Glutamatergic neuron (in vitro differentiated cells): ENCODE results near the gene TOP3A. TPM values are rescaled to one million over a fixed set of nuclear protein-coding genes. Genes with fewer than 3 reads are reported as not detected.
"Not testable (repeated sequence)": the region's sequence is repeated elsewhere in the genome, so short reads cannot be mapped to it uniquely, and the experiment has no call there.

Experiments used
- DNase-seq: peaks from one replicate; pipeline ENCODE4 v3.0.0; 2022
- H3K27ac Mint-ChIP-seq: one replicate; pipeline ENCODE4 v1.8.0; 2020; ENCODE audit warnings: mild to moderate bottlenecking, mixed read lengths, inconsistent platforms; ENCODE audit not compliant: unreplicated experiment
- H3K27me3 Mint-ChIP-seq: one replicate; pipeline ENCODE4 v1.8.0; 2020; ENCODE audit warnings: mild to moderate bottlenecking, moderate library complexity, mixed read lengths, inconsistent platforms; ENCODE audit not compliant: unreplicated experiment
- H3K36me3 Mint-ChIP-seq: one replicate; pipeline ENCODE4 v1.8.0; 2020; ENCODE audit warnings: mild to moderate bottlenecking, mixed read lengths, inconsistent platforms; ENCODE audit not compliant: unreplicated experiment
- H3K4me1 Mint-ChIP-seq: one replicate; pipeline ENCODE4 v1.8.0; 2020; ENCODE audit warnings: mild to moderate bottlenecking, low read depth, mixed read lengths, inconsistent platforms; ENCODE audit not compliant: unreplicated experiment
- H3K4me3 Mint-ChIP-seq: one replicate; pipeline ENCODE4 v1.8.0; 2020; ENCODE audit warnings: mild to moderate bottlenecking, mixed read lengths, inconsistent platforms; ENCODE audit not compliant: unreplicated experiment
- H3K9me3 Mint-ChIP-seq: one replicate; pipeline ENCODE4 v1.8.0; 2020; ENCODE audit warnings: mild to moderate bottlenecking, moderate library complexity, mixed read lengths, inconsistent platforms; ENCODE audit not compliant: unreplicated experiment
- CTCF ChIP-seq: fragments of 200-600 bp; sonication (generic); IDR thresholded peaks from one replicate; pipeline ENCODE4 v1.5.0; 2021; ENCODE audit not compliant: partially characterized antibody, unreplicated experiment
- total RNA-seq: library from RNA; stranded (reverse); fragmentation: NEBNext Ultra II Directional; extraction: Animal tissue kit (Norgen Biotek cat#: 25700); gene quantifications from one replicate; pipeline ENCODE4 v1.2.1, GENCODE V29; 2021; ENCODE audit not compliant: unreplicated experiment

The TOP3A gene
- total RNA-seq, 1 donor from 2014 or later: 58.6 TPM

- Mint-ChIP-seq H3K9me3 (peaks cover 4% of the 10 kb centered on the region), H3K4me3 (peak overlapping the region; percentile 95), H3K36me3 (no peaks in the 10 kb centered on the region), H3K4me1 (peaks cover 11% of the 10 kb centered on the region), H3K27me3 (peaks cover 7% of the 10 kb centered on the region), H3K27ac (peak overlapping the region; percentile 97)
- no peak for TF ChIP-seq CTCF
- no peak for DNase-seq
Observed at GRCh38 chr17:18314059-18314730, 599 bp downstream of the TOP3A start.

DNA sequence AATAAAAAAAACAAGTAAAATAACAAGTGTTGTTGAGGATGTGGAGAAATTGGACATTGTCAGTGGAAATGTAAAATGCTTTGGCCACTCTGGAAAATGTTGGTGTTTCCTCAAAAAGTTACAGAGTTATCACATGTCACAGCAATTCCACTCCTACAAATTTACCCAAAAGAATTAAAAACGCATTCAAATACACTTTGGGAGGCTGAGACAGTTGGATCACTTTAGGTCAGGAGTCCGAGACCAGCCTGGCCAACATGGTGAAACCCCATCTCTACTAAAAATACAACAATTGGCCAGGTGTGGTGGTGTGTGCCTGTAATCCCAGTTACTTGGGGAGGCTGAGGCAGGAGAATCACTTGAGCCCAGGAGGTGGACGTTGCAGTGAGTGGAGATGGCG, 5.6 kb downstream of the TOP3A start:
- Mint-ChIP-seq H3K4me1 (peaks cover 5% of the 10 kb centered on the region), H3K4me3 (no peak overlapping the region), H3K36me3 (no peaks in the 10 kb centered on the region), H3K27me3 (peaks cover 3% of the 10 kb centered on the region), H3K27ac (no peak overlapping the region), H3K9me3 (peaks cover 2% of the 10 kb centered on the region)
- no peak for TF ChIP-seq CTCF
- no peak for DNase-seq

GRCh38 chr17:18303206-18303605, 11.6 kb downstream of the TOP3A start:
- H3K4me3 Mint-ChIP-seq, H3K4me1 Mint-ChIP-seq, H3K36me3 Mint-ChIP-seq, H3K27ac Mint-ChIP-seq, H3K27me3 Mint-ChIP-seq, H3K9me3 Mint-ChIP-seq, DNase-seq: not testable (repeated sequence)

GRCh38 chr17:18300725-18301480, 13.9 kb downstream of the TOP3A start:
- DNase-seq: no peak
- H3K4me3 Mint-ChIP-seq: no peak overlapping the region
- H3K27ac Mint-ChIP-seq: no peak overlapping the region
- peaks cover 4% of the 10 kb centered on the region for H3K36me3 Mint-ChIP-seq
- H3K4me1 Mint-ChIP-seq: no peaks in the 10 kb centered on the region
- H3K9me3 Mint-ChIP-seq: peaks cover 4% of the 10 kb centered on the region
- H3K27me3 Mint-ChIP-seq: peaks cover 3% of the 10 kb centered on the region
- no peak for TF ChIP-seq CTCF

DNA sequence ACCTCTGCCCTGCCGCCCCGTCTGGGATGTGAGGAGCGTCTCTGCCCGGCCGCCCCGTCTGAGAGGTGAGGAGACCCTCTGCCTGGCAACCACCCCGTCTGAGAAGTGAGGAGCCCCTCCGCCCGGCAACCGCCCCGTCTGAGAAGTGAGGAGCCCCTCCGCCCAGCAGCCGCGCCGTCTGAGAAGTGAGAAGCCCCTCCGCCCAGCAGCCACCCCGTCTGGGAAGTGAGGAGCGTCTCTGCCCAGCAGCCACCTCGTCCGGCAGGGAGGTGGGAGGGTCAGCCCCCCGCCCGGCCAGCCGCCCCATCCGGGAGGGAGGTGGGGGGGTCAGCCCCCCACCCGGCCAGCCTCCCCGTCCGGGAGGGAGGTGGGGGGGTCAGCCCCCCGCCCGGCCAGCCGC, 16.7 kb downstream of the TOP3A start:
- H3K4me1 Mint-ChIP-seq, H3K27ac Mint-ChIP-seq, H3K27me3 Mint-ChIP-seq, H3K9me3 Mint-ChIP-seq, H3K4me3 Mint-ChIP-seq, H3K36me3 Mint-ChIP-seq, DNase-seq: not testable (repeated sequence)
